GM12872 (cell line): ENCODE measurements around the gene CHEK1.

Source experiments
- CTCF ChIP-seq: IDR thresholded peaks from 3 replicates; pipeline ENCODE4 v1.5.1; 2011; ENCODE audit warnings: low read depth, mild to moderate bottlenecking, low read length, moderate library complexity; ENCODE audit not compliant: insufficient read depth

CHEK1 gene

GRCh38 chr11:125627236-125627910 lies 2.4 kb downstream of the CHEK1 start:
- no peak for TF ChIP-seq CTCF

DNA sequence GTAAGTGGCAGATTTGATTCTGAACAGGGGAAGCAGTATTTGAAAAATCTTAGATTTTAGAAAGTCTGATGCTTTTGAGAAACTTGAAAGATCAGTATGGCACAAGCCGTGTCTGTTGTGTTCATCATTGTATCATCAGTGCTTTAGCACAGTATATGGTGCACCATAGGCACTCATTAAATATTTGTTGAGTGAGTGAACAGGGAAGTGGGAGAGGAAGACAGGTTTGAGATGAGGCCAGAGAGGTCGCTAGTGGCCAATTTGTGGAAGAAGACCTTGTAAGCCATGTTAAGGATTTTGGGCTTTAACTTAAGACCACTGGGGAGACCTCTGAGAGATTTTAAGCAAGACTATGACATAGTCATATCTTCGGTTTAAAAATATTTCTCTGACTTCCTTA lies 12.9 kb downstream of the CHEK1 start:
- TF ChIP-seq CTCF = no peak

DNA sequence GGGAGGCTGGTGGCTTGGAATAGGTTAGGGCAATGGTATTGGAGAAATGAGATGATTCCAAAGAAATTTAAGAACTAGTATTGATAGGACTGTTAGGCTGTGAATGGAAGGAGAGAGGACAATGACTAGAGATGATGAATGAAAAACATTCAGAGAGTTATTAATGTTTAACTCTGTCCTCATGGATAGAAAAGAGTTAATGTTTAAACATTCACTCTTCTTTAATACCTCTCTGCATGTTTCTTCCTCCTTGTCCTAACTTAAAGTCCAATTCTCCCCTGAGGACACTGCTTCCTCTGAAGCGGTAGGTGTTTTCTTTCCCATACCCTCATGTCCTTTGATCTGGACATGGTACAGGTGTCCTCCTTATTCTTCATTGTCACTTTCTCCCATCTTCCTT lies 13.4 kb downstream of the CHEK1 start:
- no peak for TF ChIP-seq CTCF

- TF ChIP-seq CTCF = no peak
Observed at GRCh38 chr11:125645871-125646270, 20.9 kb downstream of the CHEK1 start.

DNA sequence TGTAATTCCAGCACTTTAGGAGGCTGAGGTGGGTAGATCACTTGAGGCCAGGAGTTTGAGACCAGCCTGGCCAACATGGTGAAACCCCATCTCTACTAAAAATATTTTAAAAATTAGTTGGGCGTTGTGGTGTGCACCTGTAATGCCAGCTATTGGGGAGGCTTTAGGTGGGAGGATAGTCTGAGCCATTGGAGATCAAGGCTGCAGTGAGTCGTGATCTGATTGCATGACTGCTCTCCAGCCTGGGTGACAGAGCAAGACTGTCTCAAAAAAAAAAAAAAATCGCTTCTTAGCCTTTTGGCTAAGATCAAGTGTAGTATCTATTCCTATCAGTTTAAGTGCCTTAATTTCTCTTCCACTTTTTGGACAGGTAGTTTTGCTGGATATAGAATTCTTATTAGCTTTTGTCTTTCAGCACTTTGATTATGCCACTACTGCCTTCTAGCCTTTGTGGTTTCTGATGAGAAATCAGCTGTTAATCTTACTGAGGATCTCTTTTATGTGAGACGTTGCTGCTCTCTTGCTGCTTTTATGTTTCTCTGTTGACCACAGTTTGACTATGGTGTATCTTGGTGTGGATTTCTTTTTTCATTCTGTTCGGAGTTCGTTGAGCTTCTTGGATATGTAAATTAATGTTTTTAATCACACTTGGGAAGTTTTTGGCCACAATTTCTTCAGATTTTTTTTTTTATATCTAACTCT lies 24.7 kb downstream of the CHEK1 start:
- TF ChIP-seq CTCF = no peak

DNA sequence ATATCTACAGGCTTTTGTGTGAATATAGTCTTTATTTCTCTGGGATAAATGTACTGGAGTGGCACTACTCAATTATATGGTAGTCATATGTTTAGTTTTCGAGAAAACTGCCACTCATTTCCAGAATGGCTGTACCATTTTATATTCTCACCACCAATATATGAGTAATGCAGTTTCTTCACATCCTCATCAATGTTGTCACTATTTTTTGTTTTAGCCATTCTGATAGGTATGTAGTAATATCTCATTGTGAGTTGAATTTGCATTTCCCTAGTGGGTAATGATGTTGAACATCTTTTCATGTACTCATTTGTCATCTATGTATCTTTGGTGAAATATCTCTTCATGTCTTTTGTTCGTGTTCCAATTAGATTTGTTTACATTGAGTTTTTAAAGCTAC lies 37.7 kb downstream of the CHEK1 start:
- no peak for TF ChIP-seq CTCF

DNA sequence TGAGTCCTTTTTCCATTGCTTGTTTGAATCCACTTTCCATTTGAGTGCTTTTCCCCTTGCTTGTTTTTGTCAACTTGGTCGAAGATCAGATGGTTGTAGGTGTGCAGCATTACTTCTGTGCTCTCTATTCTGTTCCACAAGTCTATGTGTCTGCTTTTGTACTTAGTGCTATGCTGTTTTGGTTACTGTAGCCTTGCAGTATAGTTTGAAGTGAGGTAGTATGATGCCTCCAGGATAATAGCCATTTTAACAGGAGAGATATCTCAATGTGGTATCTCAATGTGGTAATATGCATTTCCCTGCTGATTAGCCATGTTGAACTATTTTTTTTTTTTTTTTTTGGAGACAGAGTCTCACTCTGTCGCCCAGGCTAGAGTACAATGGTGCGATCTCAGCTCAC lies 38.9 kb downstream of the CHEK1 start:
- TF ChIP-seq CTCF = no peak
